Embryonic facial prominence (tissue), 1 donor: ENCODE data around the gene SH3RF1.
"Not testable (repeated sequence)": the region's sequence is repeated elsewhere in the genome, so short reads cannot be mapped to it uniquely, and the experiment has no call there.

ENCODE experiments used
- DNase-seq: peaks from one replicate; pipeline ENCODE4 v3.0.0-alpha.2; 2016; ENCODE audit errors: extremely low spot score

Gene SH3RF1

DNA sequence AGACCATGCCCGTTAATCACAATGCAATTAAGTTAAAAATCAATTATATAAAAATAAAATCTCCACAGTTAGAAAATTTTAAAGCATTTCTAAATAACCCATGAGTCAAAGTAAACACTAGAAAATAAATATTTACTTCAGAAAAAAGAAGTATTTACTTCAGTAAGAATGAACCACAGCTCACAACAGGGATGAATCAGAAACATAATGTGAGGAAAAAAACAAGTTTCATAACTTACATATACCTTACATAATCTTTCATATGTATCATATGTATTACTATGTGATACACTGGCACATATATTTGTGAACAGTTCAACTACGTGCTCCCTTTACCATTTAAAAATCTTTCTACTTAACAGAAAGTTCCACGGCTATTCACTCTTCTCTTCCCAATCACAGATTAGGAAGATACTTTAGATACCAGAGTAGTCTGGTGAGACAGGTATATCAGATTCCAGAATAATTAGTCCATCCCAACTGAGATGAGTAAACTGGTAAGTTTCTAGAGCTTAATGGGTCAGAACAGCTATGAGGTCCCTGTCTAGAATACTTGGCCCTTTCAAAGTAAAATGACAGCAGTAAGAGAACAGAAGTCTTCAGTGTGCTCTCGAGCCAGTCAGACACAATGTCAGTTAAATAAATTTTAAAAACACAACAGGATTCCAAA is 70.3 kb downstream of the SH3RF1 start:
- DNase-seq: no peak

DNA sequence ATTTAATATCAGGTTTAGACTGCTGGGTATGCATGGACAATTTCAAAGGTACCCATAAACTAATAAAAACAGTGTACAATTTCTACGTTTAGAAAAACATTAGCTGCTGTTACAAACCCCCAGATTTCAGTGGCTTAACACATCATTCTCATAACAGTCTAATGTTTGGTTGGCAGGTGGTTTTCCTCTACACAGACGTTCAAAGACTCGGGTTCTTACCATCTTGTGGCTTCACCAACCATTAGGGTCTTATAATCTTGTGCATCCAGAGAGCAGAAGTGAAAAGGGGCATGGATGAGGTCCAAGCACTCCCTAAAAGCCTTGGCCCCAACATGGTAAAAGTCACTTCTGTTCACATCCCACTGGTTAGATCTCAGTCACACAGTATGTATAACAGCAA is 71.6 kb downstream of the SH3RF1 start:
- DNase-seq: no peak

DNA sequence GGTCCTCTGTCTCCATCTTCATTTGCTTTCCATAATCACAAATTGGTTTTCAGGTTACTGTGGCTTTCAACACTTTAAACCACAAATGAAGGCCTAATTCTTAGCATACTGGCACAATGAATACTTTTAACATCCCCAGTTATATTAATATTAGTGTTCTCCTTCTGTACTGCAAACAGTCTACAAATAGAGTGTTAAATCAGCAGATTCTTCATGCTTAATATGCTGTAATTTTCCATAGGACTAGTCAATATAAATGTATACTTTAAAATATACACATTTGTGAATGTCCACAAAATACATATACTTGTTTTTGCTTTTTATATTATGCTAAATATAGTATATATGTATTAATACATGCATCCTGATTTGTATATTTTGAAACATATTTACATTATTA is 72.6 kb downstream of the SH3RF1 start:
- no peak for DNase-seq

DNA sequence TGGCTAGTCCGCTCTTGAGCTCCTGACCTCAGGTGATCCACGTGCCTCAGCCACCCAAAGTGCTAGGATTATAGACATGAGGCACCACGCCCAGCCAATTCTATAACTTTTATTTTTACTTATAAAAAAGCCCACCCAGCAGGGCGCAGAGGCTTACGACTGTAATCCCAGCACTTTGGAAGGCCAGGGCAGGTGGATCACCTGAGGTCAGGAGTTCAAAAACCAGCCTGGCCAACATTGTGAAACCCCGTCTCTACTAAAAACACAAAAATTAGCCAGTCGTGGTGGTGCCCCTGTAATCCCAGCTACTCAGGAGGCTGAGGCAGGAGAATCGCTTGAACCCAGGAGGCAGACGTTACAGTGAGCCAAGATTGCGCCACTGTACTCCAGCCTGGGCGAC is 73.5 kb downstream of the SH3RF1 start:
- not testable (repeated sequence) for DNase-seq

DNA sequence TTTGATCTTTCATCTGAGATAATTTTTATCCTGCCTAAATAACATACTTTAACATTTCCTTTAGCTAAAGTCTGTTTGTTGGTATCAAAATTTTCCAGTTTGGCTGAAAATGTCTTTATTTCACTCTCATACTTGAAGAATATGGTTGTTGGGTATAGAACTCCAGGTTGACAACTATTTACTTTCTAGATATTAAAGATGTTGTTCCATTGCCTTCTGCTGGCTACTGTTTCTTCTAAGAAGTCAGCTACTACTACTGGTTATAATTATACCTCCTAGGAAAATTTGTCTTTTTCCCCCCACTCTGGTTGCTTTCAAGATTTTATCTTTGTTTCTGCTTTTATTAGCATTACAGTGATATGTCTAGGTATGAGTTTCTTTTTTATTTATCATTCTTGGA is 75.7 kb downstream of the SH3RF1 start:
- DNase-seq: no peak

DNA sequence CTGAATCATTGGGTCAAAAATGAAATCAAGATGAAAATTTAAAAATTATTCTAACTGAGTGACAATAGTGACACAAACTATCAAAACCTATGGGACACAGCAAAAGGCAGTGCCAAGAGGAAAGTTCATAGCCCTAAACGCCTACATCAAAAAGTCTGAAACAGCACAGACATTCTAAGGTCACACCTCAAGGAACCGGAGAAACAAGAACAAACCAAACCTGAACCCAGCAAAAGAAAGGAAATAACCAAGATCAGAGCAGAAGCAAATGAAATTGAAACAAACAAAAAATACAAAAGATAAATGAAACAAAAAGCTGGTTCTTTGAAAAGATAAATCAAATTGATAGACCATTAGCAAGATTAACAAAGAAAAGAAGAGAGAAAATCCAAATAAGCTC is 80.8 kb downstream of the SH3RF1 start:
- DNase-seq: not testable (repeated sequence)

DNA sequence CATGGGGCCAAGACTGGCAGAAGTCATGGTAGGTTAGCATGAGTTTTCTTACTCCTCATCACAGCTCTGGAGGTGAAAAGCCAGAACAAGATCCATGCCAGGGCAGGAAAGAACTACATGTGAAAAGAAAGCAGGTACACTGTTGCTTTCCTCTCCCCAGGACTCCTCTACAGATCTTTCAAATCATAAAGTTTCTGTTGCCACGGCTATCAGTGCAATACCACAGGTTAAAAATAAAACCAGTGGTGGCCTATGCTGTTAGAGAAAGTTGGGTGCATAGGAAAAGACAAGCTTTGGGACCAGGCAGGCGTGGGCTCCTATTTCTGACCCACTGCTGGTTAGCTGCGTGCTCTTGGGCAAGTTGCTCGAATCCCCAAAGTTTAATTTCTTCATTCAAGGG is 81.4 kb downstream of the SH3RF1 start:
- no peak for DNase-seq

DNA sequence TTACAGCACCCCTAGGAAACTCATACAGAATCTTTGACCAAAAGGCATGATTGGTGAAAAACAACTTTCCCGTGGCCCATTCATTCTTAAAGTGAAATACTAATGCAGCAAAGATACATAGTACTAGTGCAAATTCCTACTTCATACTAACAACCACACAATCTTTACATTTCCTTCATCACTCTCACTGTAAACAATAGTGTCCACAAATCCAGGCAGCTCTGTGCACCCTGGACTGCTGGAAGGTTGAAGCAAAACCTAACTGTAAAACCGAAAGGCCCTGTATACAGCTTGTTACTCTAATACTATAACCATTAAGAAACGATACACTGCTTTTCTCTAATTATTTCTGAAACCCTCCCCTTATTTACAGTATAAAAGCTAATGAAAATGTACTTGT is 82.6 kb downstream of the SH3RF1 start:
- DNase-seq: no peak

DNA sequence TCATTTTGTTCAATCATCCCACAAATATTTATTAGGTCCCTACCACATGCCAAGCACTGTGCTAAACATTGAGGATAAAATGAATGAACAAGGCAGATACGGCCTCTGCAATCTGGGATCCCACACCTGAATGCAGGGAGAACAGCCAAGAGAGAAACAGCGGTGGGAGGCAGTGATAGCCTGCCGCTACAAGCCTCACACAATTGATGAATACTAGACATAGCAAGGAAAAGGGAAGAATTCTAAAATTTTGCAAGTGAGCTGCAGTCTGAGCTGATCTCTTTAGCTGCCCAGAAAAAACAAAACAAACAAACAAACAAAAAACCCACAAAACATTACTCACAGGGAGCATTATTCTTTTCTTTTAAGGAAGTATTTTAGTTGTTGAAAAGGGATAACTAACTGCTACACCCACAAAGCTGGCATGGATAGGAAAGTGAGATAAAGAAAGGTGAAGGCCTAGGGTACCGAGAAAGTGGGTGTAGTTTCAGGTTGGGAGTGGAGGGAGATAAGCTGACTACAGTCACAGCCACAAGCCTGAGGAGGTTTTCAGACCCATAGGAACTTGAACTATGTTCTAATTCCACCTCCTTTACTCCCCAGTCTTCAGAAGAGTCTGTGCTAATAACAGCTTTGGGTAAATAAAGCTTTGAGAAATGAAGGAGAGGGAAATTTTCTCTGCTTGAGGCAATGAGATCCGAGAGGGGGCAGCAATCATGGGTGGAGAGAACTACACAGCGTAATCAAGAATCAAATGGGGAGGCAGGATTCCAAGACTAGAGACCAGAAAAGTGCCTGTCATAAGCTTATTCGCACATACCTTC is 85.4 kb downstream of the SH3RF1 start:
- DNase-seq: no peak

DNA sequence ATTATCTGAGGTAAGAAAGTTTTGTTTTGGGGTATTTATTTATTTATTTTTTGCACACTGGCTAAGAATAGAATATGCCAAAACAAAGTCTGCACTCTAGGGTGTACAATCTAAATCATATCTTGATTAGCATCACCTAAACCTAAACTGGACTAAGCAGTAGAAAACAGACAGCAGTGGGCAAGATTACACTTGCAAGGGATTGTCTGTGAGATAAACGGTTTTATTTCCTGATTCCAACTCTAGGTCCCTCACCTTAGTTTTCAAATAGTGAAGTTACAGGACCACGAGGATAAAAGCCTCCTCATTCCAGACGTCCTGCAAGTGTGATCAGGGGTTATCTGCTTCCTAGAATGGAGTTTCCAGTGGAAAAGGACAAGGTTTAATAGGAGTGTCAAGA is 86.1 kb downstream of the SH3RF1 start:
- no peak for DNase-seq

DNA sequence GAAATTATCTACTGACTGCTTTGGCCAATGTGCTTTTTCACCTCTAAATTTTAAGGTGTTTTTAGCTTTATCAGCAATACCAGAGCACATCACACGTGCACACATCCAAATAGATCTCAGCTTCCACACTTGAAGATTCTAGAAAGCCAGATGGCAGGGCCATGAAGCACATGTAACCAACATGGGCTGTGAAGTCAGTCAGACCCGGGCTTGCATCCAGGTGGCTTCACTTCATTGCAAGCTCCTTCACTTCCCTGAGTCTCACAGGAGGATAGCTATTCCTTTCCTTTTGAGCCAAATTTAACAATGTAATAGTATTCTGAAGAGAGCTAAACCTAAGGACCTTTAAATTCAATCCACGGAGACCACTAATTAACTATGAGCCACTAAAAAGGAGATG is 86.5 kb downstream of the SH3RF1 start:
- DNase-seq: no peak

DNA sequence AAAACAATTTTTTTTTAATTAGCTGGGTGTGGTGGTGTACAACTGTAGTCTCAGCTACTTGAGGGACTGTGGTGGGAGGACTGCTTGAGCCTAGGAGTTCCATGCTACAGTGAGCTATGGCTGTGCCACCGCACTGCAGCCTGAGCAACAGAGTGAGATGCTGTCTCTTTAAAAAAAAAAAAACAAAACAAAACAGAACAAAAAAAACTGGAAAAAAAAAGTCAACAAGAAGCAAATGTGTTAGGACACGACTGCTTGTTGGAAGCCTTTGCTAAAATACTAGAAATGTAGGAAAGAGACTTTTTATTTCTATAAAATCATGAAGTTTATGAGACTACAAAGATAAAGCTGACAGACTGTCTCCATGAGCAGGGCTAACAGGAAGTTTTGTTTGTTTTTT is 87.2 kb downstream of the SH3RF1 start:
- no peak for DNase-seq

DNA sequence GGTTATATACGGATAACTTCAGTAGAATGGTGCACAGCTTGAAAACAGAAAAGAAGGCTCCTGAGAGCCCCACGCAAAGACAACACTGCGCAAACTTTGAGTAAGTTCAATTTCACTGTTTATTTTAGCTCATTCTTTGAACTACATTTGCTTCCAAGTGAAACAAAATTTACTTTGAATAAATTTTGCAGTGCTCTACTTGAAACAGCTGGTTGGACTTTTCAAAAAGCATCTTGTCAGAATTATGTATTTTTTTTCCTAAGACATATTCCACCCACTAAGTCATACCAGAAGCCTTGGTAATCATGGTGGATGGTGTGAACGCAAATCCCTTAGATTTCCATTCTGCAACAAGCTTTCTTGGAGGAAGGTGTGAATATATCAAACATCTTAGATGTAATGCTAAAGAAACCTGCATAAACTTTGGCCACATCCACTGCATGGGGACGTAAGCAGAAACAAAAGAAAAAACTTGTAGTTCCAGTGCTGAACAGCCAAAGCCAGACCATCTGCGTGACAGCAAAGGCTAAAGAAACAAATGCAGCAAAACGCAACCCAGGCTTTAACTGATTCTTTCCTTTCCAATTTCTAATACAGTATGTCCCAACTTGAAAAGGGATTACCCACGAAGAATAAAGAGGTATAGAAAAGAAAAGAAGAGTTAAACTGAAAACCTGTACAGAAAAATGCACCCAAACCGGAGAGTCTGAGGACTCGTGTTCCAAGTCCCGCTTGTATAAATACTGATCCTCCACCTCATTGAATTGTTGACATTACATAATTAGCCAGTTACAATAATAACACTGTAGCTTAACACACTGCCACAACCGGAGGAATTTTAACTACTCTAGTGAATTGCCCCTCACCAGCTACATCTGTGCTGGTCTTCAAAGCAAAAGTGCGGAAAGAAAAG is 90.9 kb downstream of the SH3RF1 start:
- peak; percentile 40 for DNase-seq

DNA sequence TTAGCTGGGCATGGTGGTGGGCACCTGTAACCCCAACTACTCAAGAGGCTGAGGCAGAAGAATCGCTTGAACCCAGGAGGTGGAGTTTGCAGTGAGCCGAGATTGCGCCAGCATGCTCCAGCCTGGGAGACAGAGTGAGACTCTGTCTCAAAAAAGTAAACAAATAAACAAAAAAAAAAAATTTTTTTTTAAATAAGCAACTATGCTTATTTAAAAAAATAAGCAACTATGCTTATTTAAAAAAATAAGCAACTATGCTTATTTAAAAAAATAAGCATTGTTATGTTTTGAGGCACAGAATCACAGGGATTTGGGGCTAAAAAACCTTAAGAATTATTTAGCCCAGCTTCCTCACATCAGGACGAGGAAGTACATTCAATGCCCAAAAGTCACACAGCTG is 92.7 kb downstream of the SH3RF1 start:
- not testable (repeated sequence) for DNase-seq

DNA sequence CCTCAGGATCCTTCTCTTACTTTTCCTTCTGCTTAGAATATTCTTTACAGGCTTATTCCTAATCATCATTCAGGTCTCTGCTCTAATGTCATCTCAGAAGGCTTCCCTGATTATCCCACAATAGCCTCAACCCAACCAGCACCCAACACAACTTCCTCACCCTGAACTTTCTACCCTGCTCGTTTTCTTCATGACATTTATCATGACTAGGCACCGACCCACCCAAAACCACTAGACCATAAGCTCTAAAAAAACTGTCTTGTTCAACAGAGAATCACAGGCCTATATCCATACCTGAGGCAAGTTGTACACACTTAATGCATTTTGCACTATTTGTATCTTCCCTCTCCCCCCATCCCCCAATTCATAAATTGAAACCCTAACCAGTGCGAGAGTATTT is 95.3 kb downstream of the SH3RF1 start:
- no peak for DNase-seq

DNA sequence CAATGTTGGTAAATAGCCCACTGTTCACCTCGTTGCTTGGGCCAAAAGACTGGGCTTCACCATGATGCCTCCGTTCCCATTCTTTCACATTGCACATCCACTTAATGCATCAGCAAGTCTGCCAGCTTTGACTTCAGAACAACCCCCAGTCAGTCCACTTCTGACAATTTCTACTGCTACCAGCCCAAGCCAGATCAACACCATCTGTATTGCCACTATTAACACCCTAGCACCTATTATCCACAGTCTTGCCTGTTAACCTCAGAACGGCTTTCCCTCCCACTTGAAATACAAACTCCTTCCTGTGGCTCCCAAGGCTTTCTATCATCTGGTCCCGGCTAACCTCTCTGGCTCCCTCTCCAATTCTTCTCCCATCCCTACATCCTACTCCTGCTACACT is 95.7 kb downstream of the SH3RF1 start:
- no peak for DNase-seq

DNA sequence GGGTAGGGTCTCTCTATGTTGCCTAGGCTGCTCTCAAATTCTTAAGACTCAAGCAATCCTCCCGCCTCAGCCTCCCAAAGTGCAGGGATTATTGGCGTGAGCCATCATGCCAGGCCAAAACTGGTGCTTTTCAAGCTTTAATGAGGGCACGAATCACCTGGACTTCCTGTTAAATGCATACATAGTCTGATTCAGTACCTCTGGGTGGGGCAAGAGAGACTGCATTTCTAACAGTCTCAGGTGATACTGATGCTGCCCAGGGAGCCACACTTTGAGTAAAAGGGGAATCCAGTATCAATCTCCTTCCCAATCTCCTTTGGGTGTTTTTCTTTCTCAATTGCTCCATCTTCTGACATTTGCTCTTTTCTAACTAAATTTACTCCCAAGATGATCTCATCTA is 96.5 kb downstream of the SH3RF1 start:
- DNase-seq: no peak

DNA sequence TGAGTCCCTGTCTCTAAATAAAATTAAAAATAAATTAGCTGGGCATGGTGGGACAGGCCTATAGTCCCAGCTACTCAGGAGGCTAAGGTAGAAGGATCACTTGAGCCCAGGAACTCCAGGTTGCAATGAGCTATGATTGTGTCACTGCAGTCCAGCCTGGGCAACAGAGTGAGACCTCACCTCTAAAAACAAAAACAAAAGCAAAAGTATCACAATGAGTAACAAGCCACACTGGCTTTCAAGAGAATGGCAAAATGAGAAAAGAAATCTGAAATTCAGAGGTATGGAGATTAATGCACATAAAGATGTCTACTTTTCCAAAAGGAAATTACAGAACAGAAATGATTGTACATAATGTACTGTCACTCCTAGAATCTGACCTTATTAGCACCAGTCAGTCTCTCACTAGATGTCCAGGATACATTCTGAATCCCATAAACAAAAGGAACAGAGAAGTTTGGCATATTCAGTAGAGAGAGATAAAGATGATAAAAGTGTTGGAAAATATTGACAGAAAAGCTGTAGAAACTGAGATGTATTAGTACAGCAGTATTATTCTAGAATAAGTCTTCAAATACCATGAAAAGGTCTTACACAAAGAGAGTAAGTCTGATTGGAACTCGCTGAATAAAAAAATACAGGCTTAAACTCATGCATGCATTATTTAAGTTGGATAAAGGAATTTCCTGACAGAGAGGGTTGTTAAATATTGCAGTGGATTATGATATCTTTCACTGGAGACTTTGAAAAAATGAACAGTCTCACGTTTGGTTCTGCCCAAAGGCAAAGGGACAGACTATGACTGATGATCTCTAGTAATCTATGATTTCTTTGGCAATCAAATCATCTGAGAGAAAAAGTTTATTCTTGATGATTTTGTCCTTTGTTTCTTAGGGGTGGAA is 102.5 kb downstream of the SH3RF1 start:
- DNase-seq: no peak

DNA sequence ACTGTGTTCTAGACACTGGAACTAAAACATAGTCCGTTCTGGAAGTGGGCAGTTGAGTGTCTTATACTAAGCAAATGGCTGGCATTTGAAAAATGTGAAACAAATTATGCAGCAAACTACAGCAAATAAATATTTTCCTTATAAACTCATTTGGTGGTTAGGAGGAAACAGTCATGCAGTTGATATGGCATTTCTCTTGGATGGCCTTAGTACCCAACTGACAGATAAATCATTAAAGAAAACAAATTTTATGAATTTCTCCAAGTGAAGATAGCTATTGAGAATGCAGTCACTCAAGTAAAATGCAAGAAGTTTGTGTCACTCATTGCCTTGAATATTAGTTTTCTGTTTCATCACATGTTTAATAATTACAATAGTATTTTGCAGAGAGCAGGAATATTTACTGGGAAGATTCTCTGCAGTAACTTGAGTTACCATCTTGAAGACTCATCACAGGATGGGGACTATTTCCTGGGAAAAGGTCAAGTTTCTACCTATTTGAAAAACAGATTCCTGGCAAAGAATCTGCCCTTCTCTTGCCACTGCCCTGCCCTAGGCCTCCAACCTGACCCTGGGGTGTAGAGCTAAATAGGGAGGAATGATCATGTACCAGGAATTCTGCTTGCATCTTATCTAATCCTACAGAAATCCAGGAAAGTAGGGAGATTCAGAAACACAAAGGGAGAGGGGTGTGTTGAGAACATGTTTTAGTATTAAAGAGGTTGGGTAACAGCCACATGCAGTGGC is 105.9 kb downstream of the SH3RF1 start:
- DNase-seq: no peak

DNA sequence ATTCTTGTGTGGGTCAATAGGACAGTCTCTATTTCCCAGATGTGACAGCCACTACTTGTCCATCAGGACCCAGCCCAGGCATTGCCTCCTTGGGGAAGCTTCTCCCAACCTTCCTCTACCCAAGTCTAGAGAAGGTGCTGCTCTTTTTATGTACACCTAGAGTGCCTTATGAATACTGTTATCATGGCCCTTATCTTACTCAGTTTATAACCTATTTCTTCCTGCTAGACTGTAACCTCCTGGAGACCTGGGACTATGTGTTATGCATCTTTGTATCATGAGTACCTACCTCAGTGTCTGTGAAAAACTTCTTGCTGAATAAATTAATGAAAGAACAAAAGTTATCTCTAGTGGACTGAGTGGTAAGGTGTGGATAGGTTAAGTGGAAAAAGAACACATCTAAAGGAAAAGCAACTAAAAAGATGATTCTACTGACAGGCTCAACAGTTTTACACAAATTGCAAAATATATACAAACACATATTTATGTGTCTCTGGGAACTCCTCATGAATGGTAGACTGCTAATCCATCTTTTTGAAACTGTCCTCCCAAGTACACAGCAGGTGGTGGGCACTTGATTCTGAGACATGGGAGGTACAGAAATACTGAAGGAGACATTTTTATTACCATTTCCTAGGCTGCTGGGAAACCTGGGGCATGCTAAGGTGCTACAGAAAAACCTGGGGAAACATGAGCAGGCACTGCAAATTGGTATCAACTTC is 106.6 kb downstream of the SH3RF1 start:
- DNase-seq: no peak
